Kidney epithelial cell (primary cell): ENCODE data around the gene ALDH2. TPM values are rescaled to one million over a fixed set of nuclear protein-coding genes. Genes with fewer than 3 reads are reported as not detected.

Experiments
- DNase-seq: peaks from one replicate; pipeline ENCODE4 v3.0.0-alpha.2; 2010; ENCODE audit warnings: low read depth
- H3K27me3 ChIP-seq: 2 replicates; pipeline ENCODE4 v1.6.0; 2011; ENCODE audit warnings: low read length; ENCODE audit not compliant: control insufficient read depth, insufficient read depth
- H3K36me3 ChIP-seq: 2 replicates; pipeline ENCODE4 v1.5.1; 2011; ENCODE audit warnings: low read length; ENCODE audit not compliant: control insufficient read depth, insufficient read depth
- H3K4me3 ChIP-seq: 2 replicates; pipeline ENCODE4 v1.5.1; 2011; ENCODE audit warnings: low read depth, mild to moderate bottlenecking, control low read depth, low read length
- CTCF ChIP-seq: IDR thresholded peaks from 2 replicates; pipeline ENCODE4 v1.5.1; 2011; ENCODE audit warnings: mild to moderate bottlenecking, moderate library complexity, low read length, control low read depth, inconsistent platforms; ENCODE audit not compliant: insufficient read depth, poor library complexity, severe bottlenecking
- total RNA-seq: library from RNA; depleted of rRNA; stranded (reverse); fragments of >200 nt; gene quantifications from 2 replicates; pipeline ENCODE4 v1.2.3, GENCODE V29; 2015

The ALDH2 gene
- total RNA-seq, 1 donor from 2014 or later = 23.2 TPM

DNA sequence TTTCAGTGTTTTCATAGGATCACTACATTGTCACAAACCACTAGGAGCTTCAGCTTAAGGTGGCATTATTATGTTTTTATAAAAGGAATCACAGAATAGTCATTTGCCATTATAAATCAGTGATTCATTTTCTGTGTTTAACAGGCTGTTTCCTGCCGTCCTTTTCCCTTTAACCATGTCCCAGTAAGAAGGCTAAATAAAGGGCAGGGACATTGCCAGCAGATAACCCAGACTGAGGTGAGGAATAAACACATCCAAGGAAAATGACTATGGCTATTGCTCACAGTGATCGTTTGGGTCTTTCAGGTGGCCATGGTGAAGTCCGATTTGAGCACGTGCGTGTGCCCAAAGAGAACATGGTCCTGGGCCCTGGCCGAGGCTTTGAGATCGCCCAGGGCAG, 17.9 kb upstream of the ALDH2 start:
- no peak for TF ChIP-seq CTCF
- no peaks in the 10 kb centered on the region for H3K36me3 ChIP-seq
- no peak overlapping the region for H3K4me3 ChIP-seq
- no peak for DNase-seq
- no peaks in the 10 kb centered on the region for H3K27me3 ChIP-seq

- no peak for TF ChIP-seq CTCF
- H3K27me3 ChIP-seq = no peaks in the 10 kb centered on the region
- H3K36me3 ChIP-seq = no peaks in the 10 kb centered on the region
- DNase-seq = no peak
- no peak overlapping the region for H3K4me3 ChIP-seq
Observed at GRCh38 chr12:111749391-111749790, 17.3 kb upstream of the ALDH2 start.

DNA sequence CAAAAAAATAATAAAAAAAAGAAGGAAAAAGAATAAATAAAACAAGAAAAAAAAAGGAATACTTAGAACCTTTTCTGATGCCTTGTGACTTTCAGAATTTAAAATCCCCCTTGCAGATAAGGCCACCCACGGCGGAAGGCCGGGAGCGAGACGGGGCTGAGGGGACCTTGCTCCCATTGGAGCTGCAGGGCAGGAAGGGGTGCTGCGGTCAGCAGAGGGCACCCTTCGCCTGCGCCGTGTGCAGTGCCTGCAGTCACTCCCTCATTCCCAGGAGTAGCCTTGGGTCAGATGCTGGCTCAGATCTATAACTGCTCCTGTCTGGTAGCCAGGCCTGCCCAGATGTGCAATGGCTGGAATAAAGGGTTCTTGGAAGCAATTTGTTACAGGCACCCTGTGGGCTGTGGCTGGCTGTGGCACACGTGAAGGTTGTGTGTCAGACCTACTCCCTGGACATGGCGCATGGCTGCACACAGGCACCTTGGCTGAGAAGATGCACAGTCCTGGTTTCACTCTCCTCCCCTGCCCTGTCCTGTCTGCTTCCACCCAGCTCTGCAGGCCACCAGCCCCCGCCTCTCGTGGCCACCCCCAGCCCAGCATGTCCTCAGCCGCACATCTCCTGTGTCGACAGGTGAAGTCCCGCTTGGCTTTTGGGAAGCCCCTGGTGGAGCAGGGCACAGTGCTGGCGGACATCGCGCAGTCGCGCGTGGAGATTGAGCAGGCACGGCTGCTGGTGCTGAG, 13.4 kb upstream of the ALDH2 start:
- Histone ChIP-seq H3K27me3 (no peaks in the 10 kb centered on the region), H3K4me3 (no peak overlapping the region), H3K36me3 (peaks cover 1% of the 10 kb centered on the region)
- peak; percentile 92 for TF ChIP-seq CTCF
- DNase-seq = no peak

- H3K4me3 ChIP-seq = no peak overlapping the region
- TF ChIP-seq CTCF = no peak
- no peak for DNase-seq
- no peaks in the 10 kb centered on the region for H3K27me3 ChIP-seq
- peaks cover 1% of the 10 kb centered on the region for H3K36me3 ChIP-seq
Observed at GRCh38 chr12:111754671-111755070, 12.1 kb upstream of the ALDH2 start.

- no peak for TF ChIP-seq CTCF
Observed at GRCh38 chr12:111756196-111756595, 10.5 kb upstream of the ALDH2 start.

GRCh38 chr12:111756681-111757080, 10.1 kb upstream of the ALDH2 start:
- Histone ChIP-seq H3K4me3 (no peak overlapping the region), H3K36me3 (peaks cover 1% of the 10 kb centered on the region), H3K27me3 (no peaks in the 10 kb centered on the region)
- TF ChIP-seq CTCF = no peak
- DNase-seq = no peak

More at GRCh38 chr12:111756196-111756595, 10.5 kb upstream of the ALDH2 start:
- no peak for DNase-seq
- Histone ChIP-seq H3K4me3 (no peak overlapping the region), H3K36me3 (peaks cover 1% of the 10 kb centered on the region), H3K27me3 (no peaks in the 10 kb centered on the region)
